H1 (cell line): ENCODE results near the gene PHAX. TPM values are rescaled to one million over a fixed set of nuclear protein-coding genes. Genes with fewer than 3 reads are reported as not detected.

Experiments used
- CTCF ChIA-PET: fragments of 300-600 bp; sonication (Branson Sonifier 250); formaldehyde crosslinking; loops from one replicate; lab custom pipeline; 2021; ENCODE audit not compliant: partially characterized antibody; lab: Charles Lee
- POLR2A ChIA-PET: fragments of 300-600 bp; sonication (Branson Sonifier 250); formaldehyde crosslinking; loops from one replicate; lab custom pipeline; 2021; ENCODE audit warnings: inconsistent platforms; ENCODE audit not compliant: partially characterized antibody; lab: Charles Lee
- DNase-seq, 2 experiments: peaks; one replicate each; pipeline versions ENCODE4 v3.0.0 to v3.0.0-alpha.2; 2010 to 2022; ENCODE audit warnings: low spot score in 2 of 2, low read depth in 1 of 2, mixed read lengths in 1 of 2
- FAIRE-seq: peaks from 2 replicates; lab custom pipeline; 2011; peaks lifted over from hg19 to GRCh38; lab: Jason Lieb, UNC
- H2AFZ ChIP-seq: 2 replicates; pipeline ENCODE4 v1.8.1; 2012; ENCODE audit warnings: low read length, inconsistent platforms
- H2AK5ac ChIP-seq: 2 replicates; pipeline ENCODE4 v1.6.1; 2013; ENCODE audit warnings: low read depth, low read length
- H2BK120ac ChIP-seq: replicated peaks from 2 replicates; pipeline ENCODE3; 2013; ENCODE audit warnings: low read depth, low read length, inconsistent platforms
- H2BK12ac ChIP-seq: 2 replicates; pipeline ENCODE4 v1.6.1; 2013; ENCODE audit warnings: low read depth, low read length
- H2BK15ac ChIP-seq: 2 replicates; pipeline ENCODE4 v1.6.1; 2013; ENCODE audit warnings: low read length
- H2BK20ac ChIP-seq: 2 replicates; pipeline ENCODE4 v1.6.1; 2013; ENCODE audit warnings: low read length
- H2BK5ac ChIP-seq: 2 replicates; pipeline ENCODE4 v1.6.1; 2013; ENCODE audit warnings: low read depth, low read length
- H3K14ac ChIP-seq: 2 replicates; pipeline ENCODE4 v1.6.1; 2013; ENCODE audit warnings: inconsistent platforms; ENCODE audit not compliant: insufficient read length
- H3K18ac ChIP-seq: 2 replicates; pipeline ENCODE4 v1.6.1; 2013; ENCODE audit warnings: low read length; ENCODE audit errors: extremely low read depth
- H3K23ac ChIP-seq: 2 replicates; pipeline ENCODE4 v1.6.1; 2013; ENCODE audit warnings: inconsistent platforms; ENCODE audit not compliant: insufficient read length
- H3K23me2 ChIP-seq: 2 replicates; pipeline ENCODE4 v1.6.1; 2013; ENCODE audit warnings: low read depth, low read length
- H3K27ac ChIP-seq: 2 replicates; pipeline ENCODE4 v1.6.1; 2011; ENCODE audit warnings: low read depth, low read length, inconsistent platforms
- H3K27me3 ChIP-seq, 4 experiments: replicated peaks in 1 of 4; 1 replicate in 1 of 4; 2 replicates in 3 of 4; pipeline versions ENCODE4 v1.6.1 to v1.8.1; 2011 to 2013; ENCODE audit warnings: low read length in 3 of 4, mild to moderate bottlenecking in 3 of 4, inconsistent platforms in 2 of 4, mixed read lengths in 2 of 4, moderate library complexity in 1 of 4; ENCODE audit not compliant: control insufficient read depth in 3 of 4, insufficient read depth in 3 of 4; ENCODE audit errors: extremely low read depth in 1 of 4
- H3K36me3 ChIP-seq, 4 experiments: 2 replicates each; pipeline versions ENCODE4 v1.6.1 to v1.8.1; 2011 to 2013; ENCODE audit warnings: mild to moderate bottlenecking in 4 of 4, low read length in 3 of 4, moderate library complexity in 2 of 4, control low read depth in 1 of 4, inconsistent platforms in 1 of 4; ENCODE audit not compliant: insufficient read depth in 4 of 4, control insufficient read depth in 2 of 4
- H3K4ac ChIP-seq: replicated peaks from 2 replicates; pipeline ENCODE3; 2013; ENCODE audit warnings: low read length, low read depth, mixed read lengths, inconsistent platforms; ENCODE audit not compliant: insufficient read length
- H3K4me1 ChIP-seq, 4 experiments: replicated peaks in 1 of 4; 1 replicate in 1 of 4; 2 replicates in 3 of 4; pipeline versions ENCODE4 v1.6.1 to v1.8.1; 2011 to 2013; ENCODE audit warnings: low read length in 3 of 4, inconsistent platforms in 2 of 4, mixed read lengths in 1 of 4; ENCODE audit not compliant: insufficient read depth in 4 of 4, control insufficient read depth in 3 of 4
- H3K4me2 ChIP-seq, 2 experiments: 2 replicates each; pipeline versions ENCODE4 v1.6.1 to v1.8.1; 2011 to 2013; ENCODE audit warnings: low read depth in 2 of 2, low read length in 2 of 2, control low read depth in 1 of 2, inconsistent platforms in 1 of 2, mild to moderate bottlenecking in 1 of 2; ENCODE audit not compliant: insufficient read depth in 1 of 2
- H3K4me3 ChIP-seq, 4 experiments: fragments of 200-600, 300-600 bp in 1 of 4; sonication (generic), shearing (Covaris generic), sonication (Bioruptor Twin) in 1 of 4; 2 replicates each; pipeline versions ENCODE4 v1.5.1 to v1.8.1; 2011 to 2016; ENCODE audit warnings: low read length in 4 of 4, low read depth in 3 of 4, control low read depth in 2 of 4, inconsistent platforms in 2 of 4, mild to moderate bottlenecking in 2 of 4, mixed read lengths in 1 of 4, moderate library complexity in 1 of 4; ENCODE audit not compliant: insufficient read depth in 2 of 4; ENCODE audit errors: extremely low read depth in 1 of 4
- H3K56ac ChIP-seq: replicated peaks from 2 replicates; pipeline ENCODE3; 2013; ENCODE audit warnings: low read depth, mild to moderate bottlenecking, mixed read lengths, low read length, inconsistent platforms; ENCODE audit not compliant: insufficient read length
- H3K79me1 ChIP-seq: 2 replicates; pipeline ENCODE4 v1.6.1; 2013; ENCODE audit warnings: low read depth, low read length, control low read depth
- H3K79me2 ChIP-seq, 2 experiments: 2 replicates each; pipeline versions ENCODE4 v1.6.1 to v1.8.1; 2012 to 2013; ENCODE audit warnings: low read length in 2 of 2, mild to moderate bottlenecking in 2 of 2, inconsistent platforms in 1 of 2; ENCODE audit not compliant: insufficient read depth in 2 of 2, control insufficient read depth in 1 of 2
- H3K9ac ChIP-seq, 4 experiments: replicated peaks in 1 of 4; 1 replicate in 1 of 4; 2 replicates in 3 of 4; pipeline versions ENCODE4 v1.6.1 to v1.8.1; 2011 to 2013; ENCODE audit warnings: low read depth in 3 of 4, low read length in 3 of 4, control low read depth in 2 of 4, mild to moderate bottlenecking in 2 of 4, moderate library complexity in 2 of 4, inconsistent platforms in 1 of 4; ENCODE audit errors: extremely low read depth in 1 of 4
- H3K9me3 ChIP-seq, 2 experiments: 2 replicates each; pipeline versions ENCODE4 v1.6.1 to v1.8.1; 2012 to 2013; ENCODE audit warnings: mild to moderate bottlenecking in 2 of 2, moderate library complexity in 2 of 2, control low read depth in 1 of 2, inconsistent platforms in 1 of 2, low read depth in 1 of 2, low read length in 1 of 2, mixed read lengths in 1 of 2; ENCODE audit not compliant: insufficient read depth in 2 of 2
- H4K20me1 ChIP-seq, 2 experiments: replicated peaks in 1 of 2; 2 replicates each; pipeline versions ENCODE3 to v1.8.1; 2011 to 2013; ENCODE audit warnings: inconsistent platforms in 2 of 2, low read length in 2 of 2, mild to moderate bottlenecking in 1 of 2; ENCODE audit not compliant: insufficient read depth in 2 of 2, control insufficient read depth in 1 of 2
- H4K5ac ChIP-seq: 2 replicates; pipeline ENCODE4 v1.6.1; 2013; ENCODE audit warnings: low read length, low read depth, mixed read lengths, inconsistent platforms; ENCODE audit not compliant: insufficient read length
- H4K8ac ChIP-seq: 2 replicates; pipeline ENCODE4 v1.8.0; 2013; ENCODE audit warnings: mild to moderate bottlenecking, moderate library complexity, low read length, inconsistent platforms; ENCODE audit not compliant: insufficient read depth; ENCODE audit errors: extremely low read depth
- H4K91ac ChIP-seq: replicated peaks from 2 replicates; pipeline ENCODE3; 2013; ENCODE audit warnings: low read length, mixed read lengths, inconsistent platforms; ENCODE audit not compliant: insufficient read length
- CHD1 ChIP-seq: IDR thresholded peaks from 2 replicates; pipeline ENCODE4 v1.6.1; 2012; ENCODE audit warnings: low read depth, low read length, improper control_type of control experiment
- EGR1 ChIP-seq: IDR thresholded peaks from 2 replicates; pipeline ENCODE4 v1.6.1; 2011; ENCODE audit warnings: low read depth, low read length, borderline replicate concordance
- FOSL1 ChIP-seq: IDR thresholded peaks from 2 replicates; pipeline ENCODE4 v1.6.1; 2011; ENCODE audit warnings: mild to moderate bottlenecking, low read depth, low read length, moderate library complexity; ENCODE audit not compliant: insufficient read depth
- HDAC2 ChIP-seq, 2 experiments: fragments of 300-600 bp in 1 of 2; sonication (generic) in 1 of 2; IDR thresholded peaks; 2 replicates each; pipeline ENCODE4 v1.6.1; 2011 to 2012; ENCODE audit warnings: low read depth in 2 of 2, low read length in 2 of 2, mild to moderate bottlenecking in 2 of 2, moderate library complexity in 2 of 2, borderline replicate concordance in 1 of 2, inconsistent platforms in 1 of 2
- KDM4A ChIP-seq: IDR thresholded peaks from one replicate; pipeline ENCODE4 v1.7.1; 2012; ENCODE audit warnings: low read depth, mild to moderate bottlenecking, moderate library complexity, low read length, inconsistent platforms; ENCODE audit not compliant: severe bottlenecking
- RXRA ChIP-seq: IDR thresholded peaks from 2 replicates; pipeline ENCODE4 v1.6.1; 2011; ENCODE audit warnings: low read depth, mild to moderate bottlenecking, low read length, moderate library complexity; ENCODE audit not compliant: insufficient read depth
- SRF ChIP-seq: IDR thresholded peaks from 2 replicates; pipeline ENCODE4 v1.6.1; 2011; ENCODE audit warnings: mild to moderate bottlenecking, low read depth, low read length, moderate library complexity
- WGBS, 2 experiments: shearing (Covaris generic) in 1 of 2; methylation state at CpG; one replicate each; pipeline versions ENCODE4 v1.1.6 to v1.1.7; 2013 to 2015; ENCODE audit warnings: low lambda C conversion rate in 2 of 2, mixed read lengths in 2 of 2, inconsistent platforms in 1 of 2, low coverage in 1 of 2, missing lambda C conversion rate in 1 of 2; ENCODE audit not compliant: insufficient replicate concordance in 2 of 2, insufficient coverage in 1 of 2, insufficient read length in 1 of 2; ENCODE audit errors: extremely low coverage in 1 of 2, missing lambda C conversion rate in 1 of 2; 5-methylcytosine and 5-hydroxymethylcytosine counted together
- polyA plus RNA-seq, 7 experiments: library from polyadenylated mRNA; depleted of rRNA in 3 of 7; stranded (reverse) in 5 of 7; unstranded in 2 of 7; fragments of >200 nt in 5 of 7; fragments of 200-250 nt in 2 of 7; gene quantifications; 1 replicate in 5 of 7; 2 replicates in 1 of 7; 4 replicates in 1 of 7; pipeline versions ENCODE4 v1.2.1 to v1.2.3, GENCODE V29; 2011 to 2013; ENCODE audit warnings: missing spikeins in 2 of 7, mixed read lengths in 2 of 7
- total RNA-seq: library from RNA; stranded (reverse); fragmentation: NEBNext Ultra II Directional; extraction: Animal tissue kit (Norgen Biotek cat#: 25700); gene quantifications from 2 replicates; pipeline ENCODE4 v1.2.1, GENCODE V29; 2021

PHAX gene
- total and polyA plus RNA-seq, 2 of the 8 experiments (the other 6 are each of a cell fraction or from before 2014, with no cell fraction given), result 32.1 to 59.5 TPM

GRCh38 chr5:126568206-126568755, 32.5 kb upstream of the PHAX start:
- no peaks in the 10 kb centered on the region for H4K20me1 ChIP-seq
- no peak overlapping the region for H3K4me2 ChIP-seq
- DNase-seq (no peak), FAIRE-seq (no peak)
- no peak overlapping the region for H2BK5ac ChIP-seq
- no peak overlapping the region for H3K18ac ChIP-seq
- no peak overlapping the region for H3K4ac ChIP-seq
- no peak overlapping the region for H2BK20ac ChIP-seq
- no peak overlapping the region for H2AK5ac ChIP-seq
- CTCF ChIA-PET, result interaction anchor here (1.6 kb wide), 1 partner anchor 11 kb away, joined by 5 read pairs; no protein-coding TSS in a partner anchor
- H3K27ac ChIP-seq, result no peak overlapping the region; the same call in 1 of the 2 replicates
- no peak overlapping the region for H4K5ac ChIP-seq
- WGBS, 2 experiments, result 79% methylated on average over 4 of the region's 4 CpGs; no CpG with 5 or more reads in 1 of the 2 experiments
- H3K27me3 ChIP-seq, result no peaks in the 10 kb centered on the region
- H2BK12ac ChIP-seq, result no peak overlapping the region
- H3K4me3 ChIP-seq, result no peak overlapping the region
- POLR2A ChIA-PET, result interaction anchor here (1.2 to 2.9 kb wide), 3 partner anchors 9 to 145 kb away, joined by 3 to 9 read pairs (median 7); partner anchors contain the start of genes ALDH7A1 and GRAMD2B
- H3K9me3 ChIP-seq, result no peaks in the 10 kb centered on the region
- no peak overlapping the region for H2BK120ac ChIP-seq
- no peaks in the 10 kb centered on the region for H3K79me2 ChIP-seq
- no peak overlapping the region; a peak in 1 of 7 replicates for H3K9ac ChIP-seq
- no peak overlapping the region for H4K91ac ChIP-seq
- peaks cover 0 to 5% (median 2%) of the 10 kb centered on the region in 4 experiments; a peak in 3 of 7 replicates for H3K4me1 ChIP-seq
- H3K36me3 ChIP-seq, result peaks cover 2 to 70% (median 38%) of the 10 kb centered on the region in 4 experiments; a peak in 7 of 8 replicates
- H3K23ac ChIP-seq, result no peak overlapping the region
- no peaks in the 10 kb centered on the region for H3K79me1 ChIP-seq
- no peak overlapping the region for H2AFZ ChIP-seq
- no peak overlapping the region for H3K14ac ChIP-seq
- H4K8ac ChIP-seq, result no peak overlapping the region
- H3K23me2 ChIP-seq, result no peaks in the 10 kb centered on the region
- H3K56ac ChIP-seq, result no peak overlapping the region
- TF ChIP-seq CHD1 (no peak), KDM4A (no peak), RXRA (no peak), HDAC2 (IDR thresholded peaks at IDR 0.05; ENCODE audit: borderline replicate concordance in 1 of 2, low read depth in 2 of 2, low read length in 2 of 2) (no peak), EGR1 (no peak), SRF (no peak), FOSL1 (no peak)
- H2BK15ac ChIP-seq, result no peak overlapping the region
